Measurements from ENCODE around the gene ARL15. TPM values are rescaled to one million over a fixed set of nuclear protein-coding genes. Genes with fewer than 3 reads are reported as not detected.

The ARL15 gene
- total RNA-seq, 1 experiment from 2014 or later: 13.0 TPM

GRCh38 chr5:54156577-54156976 lies 153.8 kb downstream of the ARL15 start:
- H3K23ac ChIP-seq (ENCODE audit: insufficient read length, low read depth, low read length): no peak overlapping the region
- H4K20me1 ChIP-seq (ENCODE audit: control insufficient read depth, insufficient read depth, insufficient read length): no peaks in the 10 kb centered on the region

More at GRCh38 chr5:54156577-54156976, 153.8 kb downstream of the ARL15 start:
- Histone ChIP-seq H2BK12ac (ENCODE audit: insufficient read length, low read depth, low read length) (no peak overlapping the region), H4K91ac (ENCODE audit: insufficient read length, low read depth, low read length) (no peak overlapping the region), H3K9me3 (ENCODE audit: control insufficient read depth, low read depth, low read length) (no peaks in the 10 kb centered on the region), H3K4me1 (ENCODE audit: insufficient read depth, low read length) (no peaks in the 10 kb centered on the region), H2AFZ (ENCODE audit: low read length) (no peak overlapping the region), H2BK5ac (ENCODE audit: insufficient read length, low read length) (no peak overlapping the region), H3K23me2 (ENCODE audit: insufficient read length, low read depth, low read length, poor library complexity, severe bottlenecking) (no peaks in the 10 kb centered on the region), H3K9ac (ENCODE audit: extremely low read depth, insufficient read length, low read length) (no peak overlapping the region), H4K8ac (replicated peaks; ENCODE audit: insufficient read length, low read depth, low read length) (no peak overlapping the region), H4K5ac (ENCODE audit: insufficient read length, low read depth, low read length) (no peak overlapping the region), H2BK120ac (ENCODE audit: low read depth, low read length, poor library complexity, severe bottlenecking) (no peak overlapping the region), H3K79me2 (ENCODE audit: insufficient read depth, low read length) (no peaks in the 10 kb centered on the region), H3K27ac (ENCODE audit: insufficient read length, low read depth, low read length) (no peak overlapping the region), H3K27me3 (ENCODE audit: insufficient read depth, low read length) (no peaks in the 10 kb centered on the region), H3K79me1 (ENCODE audit: insufficient read depth, low read depth, low read length, poor library complexity, severe bottlenecking) (no peaks in the 10 kb centered on the region), H3K18ac (ENCODE audit: insufficient read length, low read depth, low read length) (no peak overlapping the region), H2BK15ac (ENCODE audit: low read depth, low read length) (no peak overlapping the region), H3K14ac (ENCODE audit: insufficient read depth, low read length) (no peak overlapping the region), H3K56ac (ENCODE audit: insufficient read length, low read depth, low read length) (no peak overlapping the region), H2AK5ac (ENCODE audit: insufficient read length, low read length) (no peak overlapping the region), H3K4ac (ENCODE audit: low read depth, low read length) (no peak overlapping the region), H3K4me2 (ENCODE audit: insufficient read depth, insufficient read length, low read length) (no peak overlapping the region), H2BK20ac (ENCODE audit: low read depth, low read length, poor library complexity, severe bottlenecking) (no peak overlapping the region), H3T11ph (ENCODE audit: low read length) (no peak overlapping the region)
- DNase-seq: no peak
- H3K36me3 Mint-ChIP-seq (ENCODE audit: insufficient read depth in 1 of 3, low read depth in 3 of 3): no peaks in the 10 kb centered on the region
- H3K4me1 Mint-ChIP-seq: peaks cover 2% of the 10 kb centered on the region in 2 experiments; a peak in 2 of 4 replicates
- no CpG with 5 or more reads among the region's 1 CpG for WGBS (ENCODE audit: extremely low coverage, insufficient read length, low lambda C conversion rate)
- no peak overlapping the region for H3K4me3 Mint-ChIP-seq
- no peak for TF ChIP-seq CTCF (conservative IDR thresholded peaks at IDR 0.05)
- no peaks in the 10 kb centered on the region for H3K9me3 Mint-ChIP-seq
- no peaks in the 10 kb centered on the region for H3K27me3 Mint-ChIP-seq (ENCODE audit: low read depth)
- H3K27ac Mint-ChIP-seq: no peak overlapping the region
